ENCODE data around the gene AVPR1A.

Gene AVPR1A

DNA sequence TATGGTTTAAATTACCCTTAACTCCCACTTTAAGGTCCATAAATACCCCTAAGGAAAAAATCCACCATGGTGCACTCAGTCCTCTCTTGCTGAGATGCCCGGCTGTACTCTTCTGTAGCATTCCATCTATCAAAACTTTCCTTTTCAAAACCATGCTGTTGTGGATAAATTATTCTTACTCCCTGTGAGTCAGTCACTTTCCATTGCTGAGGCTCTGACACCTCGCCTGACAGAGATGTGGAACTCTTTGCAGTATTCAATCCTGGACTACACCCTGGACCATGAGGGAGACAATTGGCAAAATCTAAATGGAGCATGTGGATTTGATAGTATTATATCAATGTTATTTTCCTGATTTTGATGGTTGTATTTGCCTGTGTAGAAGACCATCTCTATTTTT, 49.1 kb downstream of the AVPR1A start:
- Histone ChIP-seq H3K36me3 (ENCODE audit: control insufficient read depth, insufficient read depth, low read length) (no peaks in the 10 kb centered on the region), H3K9ac (no peak overlapping the region), H3K27me3 (ENCODE audit: control insufficient read depth, insufficient read depth, low read length) (no peaks in the 10 kb centered on the region), H3K79me2 (no peaks in the 10 kb centered on the region), H3K27ac (no peak overlapping the region), H3K4me2 (ENCODE audit: low read length) (no peak overlapping the region), H3K4me1 (no peaks in the 10 kb centered on the region), H3K9me3 (ENCODE audit: control insufficient read depth, low read length) (no peaks in the 10 kb centered on the region), H2AFZ (no peak overlapping the region), H3K4me3 (ENCODE audit: low read depth, low read length) (no peak overlapping the region)
- TF ChIP-seq, protein P1, sequence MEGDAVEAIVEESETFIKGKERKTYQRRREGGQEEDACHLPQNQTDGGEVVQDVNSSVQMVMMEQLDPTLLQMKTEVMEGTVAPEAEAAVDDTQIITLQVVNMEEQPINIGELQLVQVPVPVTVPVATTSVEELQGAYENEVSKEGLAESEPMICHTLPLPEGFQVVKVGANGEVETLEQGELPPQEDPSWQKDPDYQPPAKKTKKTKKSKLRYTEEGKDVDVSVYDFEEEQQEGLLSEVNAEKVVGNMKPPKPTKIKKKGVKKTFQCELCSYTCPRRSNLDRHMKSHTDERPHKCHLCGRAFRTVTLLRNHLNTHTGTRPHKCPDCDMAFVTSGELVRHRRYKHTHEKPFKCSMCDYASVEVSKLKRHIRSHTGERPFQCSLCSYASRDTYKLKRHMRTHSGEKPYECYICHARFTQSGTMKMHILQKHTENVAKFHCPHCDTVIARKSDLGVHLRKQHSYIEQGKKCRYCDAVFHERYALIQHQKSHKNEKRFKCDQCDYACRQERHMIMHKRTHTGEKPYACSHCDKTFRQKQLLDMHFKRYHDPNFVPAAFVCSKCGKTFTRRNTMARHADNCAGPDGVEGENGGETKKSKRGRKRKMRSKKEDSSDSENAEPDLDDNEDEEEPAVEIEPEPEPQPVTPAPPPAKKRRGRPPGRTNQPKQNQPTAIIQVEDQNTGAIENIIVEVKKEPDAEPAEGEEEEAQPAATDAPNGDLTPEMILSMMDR (IDR thresholded peaks at IDR 0.05), result no peak

DNA sequence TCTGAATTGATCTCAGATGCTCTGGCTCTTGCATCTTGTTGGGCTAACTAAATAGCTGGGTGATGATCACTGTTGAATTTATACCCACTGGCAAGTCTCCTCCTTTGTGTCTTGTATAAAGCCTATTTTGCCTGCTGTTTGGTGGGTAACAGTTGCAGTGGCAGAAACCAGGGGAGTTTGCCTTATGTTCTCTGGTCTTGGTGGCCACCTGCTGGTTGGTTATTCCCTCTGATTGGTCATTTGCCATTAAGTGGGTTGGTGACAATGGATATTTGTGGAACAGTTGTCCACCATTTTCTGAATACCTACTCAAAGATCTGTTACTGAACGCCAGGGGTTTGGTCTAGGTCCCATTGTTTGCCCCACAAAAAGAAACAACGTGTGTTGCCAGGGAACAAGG, 52.1 kb downstream of the AVPR1A start:
- no peaks in the 10 kb centered on the region for H3K4me1 ChIP-seq
- H3K4me3 ChIP-seq (ENCODE audit: low read depth, low read length), result no peak overlapping the region
- H3K27ac ChIP-seq, result no peak overlapping the region
- TF ChIP-seq, protein P1 (IDR thresholded peaks at IDR 0.05), result no peak
- no peak overlapping the region for H2AFZ ChIP-seq
- no peaks in the 10 kb centered on the region for H3K79me2 ChIP-seq
- H3K4me2 ChIP-seq (ENCODE audit: low read length), result no peak overlapping the region
- no peaks in the 10 kb centered on the region for H3K27me3 ChIP-seq (ENCODE audit: control insufficient read depth, insufficient read depth, low read length)
- H3K9ac ChIP-seq, result no peak overlapping the region
- H3K36me3 ChIP-seq (ENCODE audit: control insufficient read depth, insufficient read depth, low read length), result no peaks in the 10 kb centered on the region
- no peaks in the 10 kb centered on the region for H3K9me3 ChIP-seq (ENCODE audit: control insufficient read depth, low read length)

DNA sequence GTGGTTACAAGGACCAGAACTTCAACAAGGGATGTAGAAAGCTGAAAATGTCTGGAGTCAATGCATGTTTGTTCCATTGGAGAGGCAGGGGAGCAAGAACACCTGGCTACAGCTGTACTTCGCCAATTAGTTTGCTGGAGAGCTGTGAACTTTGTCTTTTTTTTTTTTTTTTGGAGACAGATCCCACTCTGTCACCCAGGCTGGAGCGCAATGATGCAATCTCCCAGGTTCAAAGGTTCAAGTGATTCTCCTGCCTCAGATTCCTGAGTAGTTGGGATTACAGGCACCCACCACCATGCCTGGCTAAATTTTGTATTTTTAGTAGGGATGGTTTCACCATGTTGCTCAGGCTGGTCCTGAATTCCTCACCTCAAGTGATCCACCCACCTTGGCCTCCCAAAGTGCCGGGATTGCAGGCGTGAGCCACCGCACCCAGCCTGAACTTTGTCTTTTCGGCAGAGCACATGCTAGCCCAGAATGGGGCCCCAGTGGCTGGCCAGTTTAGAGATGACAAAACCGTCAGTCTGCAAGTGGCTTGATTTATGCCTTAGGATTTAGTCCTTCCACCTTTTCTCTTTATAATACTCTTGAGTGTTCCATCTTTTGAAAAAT, 55.5 kb downstream of the AVPR1A start:
- H3K4me3 ChIP-seq (ENCODE audit: low read depth, low read length), result no peak overlapping the region
- H3K4me2 ChIP-seq (ENCODE audit: low read length), result no peak overlapping the region
- H3K9me3 ChIP-seq (ENCODE audit: control insufficient read depth, low read length), result no peaks in the 10 kb centered on the region
- no peaks in the 10 kb centered on the region for H3K36me3 ChIP-seq (ENCODE audit: control insufficient read depth, insufficient read depth, low read length)
- no peak overlapping the region for H3K27ac ChIP-seq
- no peak overlapping the region for H3K9ac ChIP-seq
- TF ChIP-seq, protein P1 (IDR thresholded peaks at IDR 0.05), result no peak
- no peaks in the 10 kb centered on the region for H3K79me2 ChIP-seq
- H3K27me3 ChIP-seq (ENCODE audit: control insufficient read depth, insufficient read depth, low read length), result no peaks in the 10 kb centered on the region
- H3K4me1 ChIP-seq, result no peaks in the 10 kb centered on the region
- no peak overlapping the region for H2AFZ ChIP-seq

DNA sequence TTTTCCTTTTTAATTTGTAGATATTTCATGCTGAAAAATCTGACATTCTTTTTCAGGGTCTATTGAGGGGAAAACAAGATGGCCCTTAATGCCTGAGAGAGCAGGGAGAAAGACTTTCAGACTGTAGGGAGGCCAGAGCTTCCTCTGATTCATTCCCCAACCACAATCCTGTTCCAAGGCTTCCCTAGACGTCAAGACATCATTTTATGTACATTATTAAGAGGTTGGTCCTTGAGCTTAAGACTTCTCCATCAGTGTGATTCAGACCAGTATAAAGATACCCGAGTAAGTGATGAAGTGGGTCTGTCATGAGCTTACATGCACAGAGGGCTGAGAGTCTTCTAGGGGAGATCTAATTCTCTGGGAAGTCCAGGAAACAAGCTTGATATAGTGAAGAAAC, 57.3 kb downstream of the AVPR1A start:
- Histone ChIP-seq H3K4me2 (ENCODE audit: low read length) (no peak overlapping the region), H3K4me1 (no peaks in the 10 kb centered on the region), H3K9ac (no peak overlapping the region)

DNA sequence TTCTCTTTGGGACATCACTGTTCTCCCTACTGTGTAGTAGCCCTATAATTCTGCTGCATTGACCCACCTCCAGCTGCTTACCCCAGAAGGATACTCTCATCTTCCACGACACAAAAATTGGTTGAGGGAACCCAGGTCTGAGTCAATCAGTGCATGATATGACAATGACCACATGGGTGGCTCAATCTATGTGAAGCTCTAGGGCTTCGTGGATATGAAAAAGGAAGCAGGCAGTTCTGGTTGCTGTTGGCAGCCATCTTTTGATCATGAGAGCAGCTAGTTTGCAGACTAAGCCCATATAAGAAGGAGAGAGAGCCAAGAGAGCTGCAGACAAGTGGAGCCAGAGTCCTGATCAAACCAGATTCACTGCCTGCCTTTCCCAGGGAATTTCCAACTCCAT, 57.9 kb downstream of the AVPR1A start:
- Histone ChIP-seq H3K27ac (no peak overlapping the region), H3K36me3 (ENCODE audit: control insufficient read depth, insufficient read depth, low read length) (no peaks in the 10 kb centered on the region)
- TF ChIP-seq, protein P1 (IDR thresholded peaks at IDR 0.05), result no peak

More for the DNA sequence above, 57.3 kb downstream of the AVPR1A start:
- H3K79me2 ChIP-seq, result no peaks in the 10 kb centered on the region
- H2AFZ ChIP-seq, result no peak overlapping the region
- H3K27ac ChIP-seq, result no peak overlapping the region
- H3K27me3 ChIP-seq (ENCODE audit: control insufficient read depth, insufficient read depth, low read length), result no peaks in the 10 kb centered on the region
- TF ChIP-seq, protein P1 (IDR thresholded peaks at IDR 0.05), result no peak
- no peak overlapping the region for H3K4me3 ChIP-seq (ENCODE audit: low read depth, low read length)
- no peaks in the 10 kb centered on the region for H3K9me3 ChIP-seq (ENCODE audit: control insufficient read depth, low read length)
- H3K36me3 ChIP-seq (ENCODE audit: control insufficient read depth, insufficient read depth, low read length), result no peaks in the 10 kb centered on the region

More for the DNA sequence above, 57.9 kb downstream of the AVPR1A start:
- Histone ChIP-seq H3K4me2 (ENCODE audit: low read length) (no peak overlapping the region), H3K4me1 (no peaks in the 10 kb centered on the region), H2AFZ (no peak overlapping the region), H3K9me3 (ENCODE audit: control insufficient read depth, low read length) (no peaks in the 10 kb centered on the region), H3K79me2 (no peaks in the 10 kb centered on the region), H3K9ac (no peak overlapping the region), H3K27me3 (ENCODE audit: control insufficient read depth, insufficient read depth, low read length) (no peaks in the 10 kb centered on the region), H3K4me3 (ENCODE audit: low read depth, low read length) (no peak overlapping the region)

Data from parathyroid adenoma (tissue), 2 donors.